ENCODE data around the gene RSPH10B. TPM values are rescaled to one million over a fixed set of nuclear protein-coding genes. Genes with fewer than 3 reads are reported as not detected.
"Not testable (repeated sequence)": the region's sequence is repeated elsewhere in the genome, so short reads cannot be mapped to it uniquely, and the experiment has no call there.

Gene RSPH10B
- total RNA-seq, 1 donor from 2014 or later: 0.49 TPM

DNA sequence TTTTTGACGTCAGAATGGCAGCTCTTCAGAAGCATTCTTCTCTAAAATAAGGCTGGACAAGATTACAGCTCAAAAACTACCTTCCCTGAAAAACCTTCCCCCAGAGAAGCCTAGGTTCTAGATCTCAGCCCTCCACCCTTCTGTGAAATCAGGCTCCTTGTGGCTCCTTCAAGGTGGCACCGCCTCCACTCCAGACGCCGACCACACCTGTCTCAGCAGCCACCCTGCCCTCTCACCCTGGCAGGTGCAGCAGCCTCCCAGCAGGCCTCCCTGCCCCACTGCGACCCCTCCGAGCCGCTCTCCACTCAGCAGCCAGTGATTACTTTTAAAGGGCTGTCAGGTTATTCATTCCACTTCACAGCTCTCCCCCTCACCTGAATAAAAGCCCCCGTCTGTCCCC lies 3.1 kb upstream of the RSPH10B start:
- DNase-seq; H3K27ac Mint-ChIP-seq; H3K4me3 Mint-ChIP-seq; H3K4me1 Mint-ChIP-seq; H3K9me3 Mint-ChIP-seq; intact Hi-C loops (cut with micrococcal nuclease); H3K27me3 Mint-ChIP-seq; H3K36me3 Mint-ChIP-seq (ENCODE audit: low read depth): not testable (repeated sequence)

DNA sequence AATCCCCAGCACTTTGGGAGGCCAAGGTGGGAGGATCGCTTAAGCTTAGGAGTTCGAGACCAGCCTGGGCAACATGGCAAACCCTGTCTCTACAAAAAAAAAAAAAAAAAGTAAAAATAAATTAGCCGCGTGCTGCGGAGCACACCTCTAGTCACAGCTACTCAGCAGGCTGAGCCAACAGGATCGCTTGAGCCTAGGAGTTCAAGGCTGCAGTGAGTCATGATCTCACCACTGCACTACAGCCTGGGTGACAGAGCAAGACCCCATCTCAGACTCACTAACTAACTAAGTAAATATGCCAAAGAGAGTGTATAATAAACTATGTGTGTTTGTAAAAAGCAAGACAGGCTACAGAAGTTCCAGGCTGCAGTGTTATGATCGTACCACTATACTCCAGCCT lies 6.7 kb downstream of the RSPH10B start:
- H3K27ac Mint-ChIP-seq; H3K4me3 Mint-ChIP-seq; H3K9me3 Mint-ChIP-seq; H3K36me3 Mint-ChIP-seq (ENCODE audit: low read depth); DNase-seq; H3K4me1 Mint-ChIP-seq; intact Hi-C loops (cut with micrococcal nuclease); H3K27me3 Mint-ChIP-seq: not testable (repeated sequence)

DNA sequence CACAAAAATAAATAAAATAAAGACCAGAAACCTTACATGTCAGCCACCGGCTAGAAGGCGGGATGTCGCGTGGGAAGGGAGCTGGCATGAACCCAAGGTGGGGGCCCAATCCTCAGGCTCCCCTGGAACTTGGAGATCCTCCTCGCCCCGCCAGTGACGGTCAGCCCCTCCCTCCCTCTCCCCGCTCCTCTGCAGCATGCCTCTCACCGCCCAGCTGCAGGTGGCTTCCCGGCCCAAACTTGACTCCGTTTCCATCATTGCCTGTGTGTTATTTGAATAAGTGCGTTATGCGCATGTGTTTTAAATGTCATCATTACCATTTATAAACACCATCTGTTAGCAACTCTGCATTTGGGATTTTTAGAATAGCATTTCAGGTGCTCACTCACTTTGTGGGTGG lies 7.3 kb downstream of the RSPH10B start:
- H3K9me3 Mint-ChIP-seq; H3K4me1 Mint-ChIP-seq; H3K27ac Mint-ChIP-seq; H3K4me3 Mint-ChIP-seq; intact Hi-C loops (cut with micrococcal nuclease); DNase-seq; H3K36me3 Mint-ChIP-seq (ENCODE audit: low read depth); H3K27me3 Mint-ChIP-seq: not testable (repeated sequence)

DNA sequence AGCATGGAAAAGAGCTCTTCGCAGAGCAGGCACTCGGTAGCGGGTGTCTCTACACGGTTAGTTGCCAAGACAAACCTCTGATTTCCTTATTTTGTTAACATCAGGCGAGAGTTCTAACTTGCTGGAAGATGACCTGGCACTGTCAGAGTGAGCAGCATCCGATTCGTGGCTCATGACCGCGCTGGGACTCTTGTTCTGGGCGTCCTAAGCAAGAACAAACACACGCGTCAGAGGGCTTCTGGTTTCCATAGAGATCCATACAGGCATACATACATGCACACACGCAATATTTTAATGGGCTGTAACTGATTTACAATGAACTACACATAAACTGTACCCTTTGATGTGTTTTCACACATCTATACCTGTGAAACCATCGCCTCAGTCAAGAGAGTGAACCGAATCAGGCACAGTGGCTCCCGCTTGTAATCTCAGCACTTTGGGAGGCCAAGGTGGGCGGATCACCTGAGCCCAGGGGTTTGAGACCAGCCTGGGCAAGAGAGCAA lies 35.5 kb downstream of the RSPH10B start:
- H3K27ac Mint-ChIP-seq; H3K9me3 Mint-ChIP-seq; H3K27me3 Mint-ChIP-seq; intact Hi-C loops (cut with micrococcal nuclease); H3K4me1 Mint-ChIP-seq; H3K4me3 Mint-ChIP-seq; H3K36me3 Mint-ChIP-seq (ENCODE audit: low read depth); DNase-seq: not testable (repeated sequence)

DNA sequence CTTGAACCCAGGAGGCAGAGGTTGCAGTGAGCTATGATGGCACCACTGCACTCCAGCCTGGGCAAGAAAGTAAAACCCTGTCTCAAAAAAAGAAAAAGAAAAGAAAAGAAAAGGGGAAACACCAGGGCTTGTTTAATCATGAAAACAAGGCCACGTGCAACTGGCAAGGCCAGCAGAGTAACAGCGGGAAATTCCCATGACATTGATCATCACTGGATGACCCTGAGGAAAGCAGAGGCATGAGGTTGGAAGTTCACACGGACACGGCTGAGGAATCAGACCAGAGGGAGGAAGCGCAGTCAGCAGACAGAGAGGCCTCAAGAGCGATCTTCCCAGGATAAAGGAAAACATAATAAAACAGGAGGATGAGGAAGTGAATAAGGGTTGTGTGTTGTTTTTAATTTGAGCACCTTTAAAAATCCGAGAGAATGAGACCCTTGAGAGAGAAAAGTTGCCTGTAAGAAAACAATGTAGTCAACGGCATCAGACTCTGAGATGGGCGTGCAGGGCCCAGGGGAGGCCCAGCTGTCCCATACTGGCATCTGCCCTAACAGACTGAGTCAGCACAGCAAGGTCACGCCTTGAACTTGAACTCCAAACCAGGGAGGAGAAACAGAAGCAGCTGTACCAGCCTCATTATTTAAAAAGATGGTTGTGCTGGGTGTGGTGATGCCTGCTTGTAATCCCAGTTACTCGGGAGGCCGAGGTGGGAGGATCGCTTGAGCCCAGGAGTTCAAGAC lies 38.4 kb downstream of the RSPH10B start:
- H3K9me3 Mint-ChIP-seq; H3K27me3 Mint-ChIP-seq; H3K4me1 Mint-ChIP-seq; DNase-seq; intact Hi-C loops (cut with micrococcal nuclease); H3K27ac Mint-ChIP-seq; H3K4me3 Mint-ChIP-seq; H3K36me3 Mint-ChIP-seq (ENCODE audit: low read depth): not testable (repeated sequence)

DNA sequence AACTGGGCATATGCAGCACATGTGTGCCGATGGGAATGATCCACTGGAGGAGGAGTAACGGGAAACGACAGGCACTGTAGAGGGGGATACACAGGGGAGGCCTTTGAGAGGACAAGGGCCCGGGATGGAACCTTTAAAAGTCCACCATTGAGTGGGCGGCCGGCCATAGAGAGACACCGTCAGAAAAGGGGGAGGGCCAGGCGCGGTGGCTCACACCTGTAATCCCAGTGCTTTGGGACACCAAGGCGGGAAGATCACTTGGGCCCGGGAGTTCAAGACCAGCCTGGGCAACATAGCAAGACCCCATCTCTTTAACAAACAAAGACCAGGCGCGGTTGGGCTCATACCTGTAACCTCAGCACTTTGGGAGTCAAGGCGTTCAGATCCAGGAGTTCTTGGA lies 39.2 kb downstream of the RSPH10B start:
- H3K27me3 Mint-ChIP-seq; H3K27ac Mint-ChIP-seq; DNase-seq; intact Hi-C loops (cut with micrococcal nuclease); H3K9me3 Mint-ChIP-seq; H3K4me3 Mint-ChIP-seq; H3K4me1 Mint-ChIP-seq; H3K36me3 Mint-ChIP-seq (ENCODE audit: low read depth): not testable (repeated sequence)

DNA sequence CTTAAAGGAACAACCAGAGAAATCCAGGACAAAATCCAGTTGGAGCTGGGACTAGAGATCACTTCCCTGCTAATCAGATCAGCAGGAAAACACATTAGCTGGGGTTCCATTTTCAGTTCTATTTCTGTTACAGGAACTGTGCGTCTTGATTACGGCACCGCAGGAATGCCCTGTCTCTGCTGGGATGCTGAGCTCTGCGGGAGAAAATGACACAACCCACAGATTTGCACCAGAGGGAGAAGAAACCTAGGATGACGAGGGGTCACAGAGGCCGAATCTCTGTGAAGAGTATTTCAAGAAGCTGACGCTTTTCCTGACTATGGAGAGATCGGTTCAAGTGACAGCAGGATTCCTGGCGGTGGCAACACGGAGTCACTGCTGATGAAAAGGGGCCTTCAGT lies 40.2 kb downstream of the RSPH10B start:
- H3K27ac Mint-ChIP-seq; H3K27me3 Mint-ChIP-seq; DNase-seq; H3K36me3 Mint-ChIP-seq (ENCODE audit: low read depth); H3K4me3 Mint-ChIP-seq; H3K9me3 Mint-ChIP-seq; intact Hi-C loops (cut with micrococcal nuclease); H3K4me1 Mint-ChIP-seq: not testable (repeated sequence)

DNA sequence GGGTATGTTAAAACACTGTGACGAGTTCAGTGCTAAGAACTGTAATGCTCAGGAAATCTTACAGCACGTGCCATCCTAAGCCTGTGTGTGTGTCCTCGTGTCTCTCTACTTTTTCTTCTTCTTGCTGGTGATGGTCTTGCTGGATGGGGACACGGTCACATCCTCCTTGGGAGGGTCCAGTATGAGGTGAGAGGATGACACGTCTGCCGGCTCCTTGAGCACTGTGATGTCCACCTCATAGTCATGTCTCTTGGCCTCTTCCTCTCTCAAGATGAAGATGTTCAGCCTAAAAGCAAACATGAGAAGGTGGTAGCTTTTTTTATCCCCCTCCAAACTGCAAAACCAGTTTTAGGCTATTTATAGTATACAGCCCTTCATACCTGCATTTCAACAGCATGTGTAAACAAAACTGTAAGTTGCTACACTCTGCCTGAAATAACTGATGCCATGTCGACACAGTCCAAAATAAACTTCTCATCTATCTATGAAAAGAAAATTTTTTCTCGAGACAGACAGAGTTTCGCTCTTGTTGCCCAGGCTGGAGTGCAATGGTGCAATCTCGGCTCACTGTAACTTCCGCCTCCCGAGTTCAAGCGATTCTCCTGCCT lies 44.1 kb downstream of the RSPH10B start:
- H3K4me3 Mint-ChIP-seq; H3K36me3 Mint-ChIP-seq (ENCODE audit: low read depth); H3K4me1 Mint-ChIP-seq; DNase-seq; H3K27ac Mint-ChIP-seq; intact Hi-C loops (cut with micrococcal nuclease); H3K9me3 Mint-ChIP-seq; H3K27me3 Mint-ChIP-seq: not testable (repeated sequence)

DNA sequence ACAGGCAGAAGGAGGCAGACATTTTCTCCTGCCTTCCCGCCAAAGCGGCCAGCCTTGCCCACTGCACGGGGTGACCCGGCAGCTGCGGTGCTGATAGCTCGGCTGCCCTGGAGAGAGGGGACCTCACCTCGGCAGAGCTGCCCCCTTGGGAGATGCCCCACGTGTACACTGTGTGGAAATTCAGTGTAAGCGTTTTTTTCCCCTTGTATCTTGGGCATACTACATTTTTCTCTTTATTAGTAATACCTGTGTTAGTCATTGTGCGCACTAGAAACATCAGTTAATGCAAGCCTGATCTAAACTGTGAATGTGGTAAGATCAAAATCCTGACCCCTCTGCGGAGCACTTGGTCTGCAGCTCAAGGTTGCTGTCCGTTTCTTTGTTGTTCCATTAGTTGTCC lies 45.9 kb downstream of the RSPH10B start:
- intact Hi-C loops (cut with micrococcal nuclease); H3K36me3 Mint-ChIP-seq (ENCODE audit: low read depth); H3K27ac Mint-ChIP-seq: not testable (repeated sequence)

DNA sequence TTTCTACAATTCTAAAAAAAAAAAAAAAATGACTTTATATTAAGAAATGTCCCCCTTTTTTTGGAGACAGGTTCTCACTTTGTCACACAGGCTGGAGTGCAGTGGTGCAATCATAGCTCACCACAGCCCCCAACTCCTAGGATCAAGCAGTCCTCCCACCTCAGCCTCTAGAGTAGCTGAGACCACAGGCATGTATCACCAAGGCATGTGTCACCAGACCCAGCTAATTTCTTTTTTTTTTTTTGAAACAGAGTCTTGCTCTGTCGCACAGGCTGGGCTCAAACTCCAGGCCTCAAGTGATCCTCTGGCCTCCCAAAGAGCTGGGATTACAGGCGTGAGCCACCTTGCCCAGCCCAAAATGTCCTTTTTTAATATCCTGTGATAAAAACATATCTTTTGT lies 46.3 kb downstream of the RSPH10B start:
- intact Hi-C loops (cut with micrococcal nuclease); H3K27ac Mint-ChIP-seq: not testable (repeated sequence)

More for the DNA sequence above, 45.9 kb downstream of the RSPH10B start:
- H3K9me3 Mint-ChIP-seq, H3K4me3 Mint-ChIP-seq, H3K4me1 Mint-ChIP-seq, DNase-seq, H3K27me3 Mint-ChIP-seq: not testable (repeated sequence)

DNA sequence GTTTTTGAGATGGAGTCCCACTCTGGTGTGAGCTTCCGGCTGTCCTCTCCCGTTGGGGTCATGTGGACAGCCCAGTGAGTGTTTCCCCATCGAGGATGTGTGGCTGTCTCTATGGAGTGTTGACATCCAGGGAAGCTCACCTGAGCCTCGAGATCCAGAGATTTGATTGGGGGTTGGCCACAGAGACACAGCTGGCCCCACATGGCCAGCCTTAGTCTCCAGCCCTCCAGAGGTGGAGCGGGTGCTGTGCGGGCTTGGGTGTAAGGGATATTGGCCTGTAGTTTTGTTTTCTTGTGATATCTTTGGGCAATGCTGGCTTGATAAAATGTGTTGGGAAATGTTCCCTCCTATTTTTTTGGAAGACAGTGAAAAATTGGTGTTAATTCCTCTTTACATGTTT lies 54.0 kb downstream of the RSPH10B start:
- H3K4me3 Mint-ChIP-seq; DNase-seq; H3K9me3 Mint-ChIP-seq; intact Hi-C loops (cut with micrococcal nuclease); H3K27ac Mint-ChIP-seq; H3K27me3 Mint-ChIP-seq; H3K36me3 Mint-ChIP-seq (ENCODE audit: low read depth); H3K4me1 Mint-ChIP-seq: not testable (repeated sequence)

More for the DNA sequence above, 46.3 kb downstream of the RSPH10B start:
- H3K4me3 Mint-ChIP-seq; H3K27me3 Mint-ChIP-seq; H3K9me3 Mint-ChIP-seq; H3K4me1 Mint-ChIP-seq; H3K36me3 Mint-ChIP-seq (ENCODE audit: low read depth); DNase-seq: not testable (repeated sequence)

DNA sequence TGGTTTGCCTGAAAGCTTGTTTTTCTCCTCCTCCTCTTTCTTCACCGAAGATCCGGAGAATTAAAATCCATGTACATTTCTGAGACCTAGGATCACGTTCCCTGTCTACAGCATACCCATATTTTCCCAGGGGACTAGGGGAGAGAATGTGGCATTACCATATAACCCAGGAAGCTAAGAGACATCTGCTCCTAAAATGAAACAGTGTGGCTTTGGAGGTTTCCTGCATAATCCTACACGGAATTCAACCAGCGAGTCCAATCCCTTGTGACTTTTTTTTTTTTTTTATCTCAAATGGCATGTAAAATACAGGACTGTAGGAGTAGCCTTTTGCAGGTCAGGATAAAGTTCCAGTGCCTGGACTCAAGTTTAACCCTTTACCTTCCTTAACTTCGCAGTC lies 61.7 kb downstream of the RSPH10B start:
- DNase-seq; intact Hi-C loops (cut with micrococcal nuclease); H3K4me3 Mint-ChIP-seq; H3K9me3 Mint-ChIP-seq; H3K27ac Mint-ChIP-seq; H3K4me1 Mint-ChIP-seq; H3K27me3 Mint-ChIP-seq: not testable (repeated sequence)
- peaks cover 15% of the 10 kb centered on the region for H3K36me3 Mint-ChIP-seq (ENCODE audit: low read depth)

DNA sequence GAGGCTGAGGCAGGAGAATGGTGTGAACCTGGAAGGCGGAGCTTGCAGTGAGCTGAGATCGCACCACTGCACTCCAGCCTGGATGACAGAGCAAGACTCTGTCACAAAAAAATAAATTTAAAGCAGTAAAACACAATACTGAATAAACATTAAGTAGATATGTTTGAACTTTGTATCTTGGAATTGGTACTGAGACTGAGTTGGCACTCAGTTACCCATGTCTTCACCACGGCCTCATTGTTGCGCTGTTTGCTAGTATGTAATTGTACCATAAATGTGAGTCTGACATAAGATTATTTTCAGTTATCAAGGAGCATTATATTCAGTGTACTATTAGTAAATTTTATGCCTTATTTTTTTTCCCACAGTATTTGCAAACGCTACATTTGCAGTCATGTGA lies 65.8 kb downstream of the RSPH10B start:
- H3K4me3 Mint-ChIP-seq; H3K4me1 Mint-ChIP-seq; H3K27me3 Mint-ChIP-seq; DNase-seq; H3K27ac Mint-ChIP-seq; H3K36me3 Mint-ChIP-seq (ENCODE audit: low read depth); intact Hi-C loops (cut with micrococcal nuclease); H3K9me3 Mint-ChIP-seq: not testable (repeated sequence)

DNA sequence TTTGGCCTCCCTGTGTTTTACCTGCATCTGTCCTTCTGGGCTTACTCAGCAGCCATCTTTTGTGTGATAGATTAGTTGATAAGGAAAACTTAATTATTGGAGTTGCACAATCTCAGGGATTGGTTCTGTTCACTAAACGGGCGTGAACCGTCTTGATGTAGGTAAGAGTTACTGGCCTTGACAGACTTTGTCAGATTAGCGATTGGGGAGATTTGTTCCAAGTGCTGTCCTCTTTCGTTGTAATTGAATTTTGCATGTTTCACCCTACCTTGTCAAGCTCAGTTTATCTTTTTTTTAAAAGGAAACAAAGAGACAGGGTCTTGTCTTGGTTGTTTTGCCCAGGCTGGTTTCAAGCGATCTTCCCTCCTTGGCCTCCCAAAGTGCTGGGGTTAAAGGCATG lies 67.5 kb downstream of the RSPH10B start:
- H3K27ac Mint-ChIP-seq; H3K4me3 Mint-ChIP-seq; H3K27me3 Mint-ChIP-seq; H3K36me3 Mint-ChIP-seq (ENCODE audit: low read depth); intact Hi-C loops (cut with micrococcal nuclease); H3K9me3 Mint-ChIP-seq; DNase-seq; H3K4me1 Mint-ChIP-seq: not testable (repeated sequence)

All from activated CD4-positive, alpha-beta T cell treated with anti-CD3 and anti-CD28 coated beads, Interleukin-2, amount 10 ng/mL, durations not matched to agents 24 days and 14 days (primary cell).